ENCODE measurements around the gene RBM10.
A peak's percentile ranks its signal among the peaks of the same experiment; 100 is the strongest.

RBM10 gene

DNA sequence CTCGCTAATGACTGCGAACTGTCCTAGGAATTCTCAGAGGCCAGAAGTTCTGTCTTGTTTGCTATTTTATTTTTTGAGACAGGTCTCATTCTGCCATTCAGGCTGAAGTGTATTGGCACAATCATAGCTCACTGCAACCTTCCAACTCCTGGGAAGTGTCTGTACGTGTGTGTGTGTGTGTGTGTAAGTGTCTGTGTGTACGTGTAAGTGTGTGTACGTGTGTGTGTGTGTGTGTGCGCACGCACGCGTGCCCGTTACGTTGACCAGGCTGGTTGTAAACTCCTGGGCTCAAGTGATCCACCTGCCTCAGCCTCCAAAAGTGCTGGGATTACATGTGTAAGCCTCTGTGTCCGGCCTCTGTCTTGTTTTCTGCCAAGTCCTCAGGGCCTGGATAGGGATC is 63.1 kb downstream of the RBM10 start:
- H3K4me3 Mint-ChIP-seq = no peak overlapping the region
- H3K27ac Mint-ChIP-seq = peak overlapping the region; percentile 44
- H3K27me3 Mint-ChIP-seq (ENCODE audit: low read depth, poor library complexity) = no peaks in the 10 kb centered on the region
- H3K4me1 Mint-ChIP-seq = no peaks in the 10 kb centered on the region
- peaks cover 92% of the 10 kb centered on the region for H3K36me3 Mint-ChIP-seq (ENCODE audit: low read depth)
- TF ChIP-seq CTCF (IDR thresholded peaks at IDR 0.05) = no peak
- no peak for DNase-seq
- no peaks in the 10 kb centered on the region for H3K9me3 Mint-ChIP-seq

GRCh38 chrX:47209508-47210238 is 64.7 kb downstream of the RBM10 start:
- no peak for DNase-seq
- no peak for TF ChIP-seq CTCF (IDR thresholded peaks at IDR 0.05)
- peaks cover 90% of the 10 kb centered on the region for H3K36me3 Mint-ChIP-seq (ENCODE audit: low read depth)
- H3K4me3 Mint-ChIP-seq = no peak overlapping the region
- H3K4me1 Mint-ChIP-seq = peaks cover 5% of the 10 kb centered on the region
- H3K27me3 Mint-ChIP-seq (ENCODE audit: low read depth, poor library complexity) = no peaks in the 10 kb centered on the region
- H3K27ac Mint-ChIP-seq = peak overlapping the region; percentile 81
- no peaks in the 10 kb centered on the region for H3K9me3 Mint-ChIP-seq

DNA sequence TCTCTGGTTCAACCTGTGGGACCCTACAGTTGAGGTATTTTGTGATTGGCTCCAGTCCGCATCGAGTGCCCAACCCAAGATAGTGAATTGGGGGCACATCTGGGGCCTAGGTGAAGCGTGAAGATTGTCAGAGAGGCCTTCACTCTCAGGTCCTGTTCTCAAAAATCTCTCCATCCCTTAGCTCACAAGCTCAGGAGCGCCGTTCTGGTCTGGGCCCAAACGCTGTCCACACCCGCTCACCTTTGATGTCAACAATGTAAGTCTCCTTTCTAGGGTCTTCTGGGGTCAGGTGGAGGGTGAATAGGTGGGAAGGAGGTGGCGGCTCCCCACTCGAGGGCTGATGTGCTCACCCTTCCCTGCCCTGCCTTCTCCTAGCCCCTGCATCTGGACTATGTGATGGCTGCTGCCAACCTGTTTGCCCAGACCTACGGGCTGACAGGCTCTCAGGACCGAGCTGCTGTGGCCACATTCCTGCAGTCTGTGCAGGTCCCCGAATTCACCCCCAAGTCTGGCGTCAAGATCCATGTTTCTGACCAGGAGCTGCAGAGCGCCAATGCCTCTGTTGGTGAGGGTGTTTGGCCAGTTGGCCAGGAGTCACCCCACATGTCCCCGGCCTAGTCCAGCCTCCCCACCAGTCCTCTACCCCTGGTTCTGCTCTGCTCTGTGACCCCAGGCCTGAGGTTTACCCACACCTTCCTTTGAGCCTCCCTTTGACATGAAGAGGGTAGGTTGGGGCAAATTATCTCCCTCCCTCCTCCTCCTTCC is 65.8 kb downstream of the RBM10 start:
- Mint-ChIP-seq H3K27ac (no peak overlapping the region), H3K4me3 (no peak overlapping the region), H3K9me3 (no peaks in the 10 kb centered on the region), H3K36me3 (ENCODE audit: low read depth) (peaks cover 87% of the 10 kb centered on the region), H3K4me1 (peaks cover 7% of the 10 kb centered on the region), H3K27me3 (ENCODE audit: low read depth, poor library complexity) (no peaks in the 10 kb centered on the region)
- TF ChIP-seq CTCF (IDR thresholded peaks at IDR 0.05) = no peak
- no peak for DNase-seq

- H3K9me3 Mint-ChIP-seq = no peaks in the 10 kb centered on the region
- DNase-seq = no peak
- H3K27ac Mint-ChIP-seq = peak overlapping the region; percentile 2
- no peak for TF ChIP-seq CTCF (IDR thresholded peaks at IDR 0.05)
- H3K4me1 Mint-ChIP-seq = peaks cover 24% of the 10 kb centered on the region
- no peaks in the 10 kb centered on the region for H3K27me3 Mint-ChIP-seq (ENCODE audit: low read depth, poor library complexity)
- H3K4me3 Mint-ChIP-seq = no peak overlapping the region
- peaks cover 79% of the 10 kb centered on the region for H3K36me3 Mint-ChIP-seq (ENCODE audit: low read depth)
These were observed 67.6 kb downstream of the RBM10 start for GRCh38 chrX:47212381-47213293.

DNA sequence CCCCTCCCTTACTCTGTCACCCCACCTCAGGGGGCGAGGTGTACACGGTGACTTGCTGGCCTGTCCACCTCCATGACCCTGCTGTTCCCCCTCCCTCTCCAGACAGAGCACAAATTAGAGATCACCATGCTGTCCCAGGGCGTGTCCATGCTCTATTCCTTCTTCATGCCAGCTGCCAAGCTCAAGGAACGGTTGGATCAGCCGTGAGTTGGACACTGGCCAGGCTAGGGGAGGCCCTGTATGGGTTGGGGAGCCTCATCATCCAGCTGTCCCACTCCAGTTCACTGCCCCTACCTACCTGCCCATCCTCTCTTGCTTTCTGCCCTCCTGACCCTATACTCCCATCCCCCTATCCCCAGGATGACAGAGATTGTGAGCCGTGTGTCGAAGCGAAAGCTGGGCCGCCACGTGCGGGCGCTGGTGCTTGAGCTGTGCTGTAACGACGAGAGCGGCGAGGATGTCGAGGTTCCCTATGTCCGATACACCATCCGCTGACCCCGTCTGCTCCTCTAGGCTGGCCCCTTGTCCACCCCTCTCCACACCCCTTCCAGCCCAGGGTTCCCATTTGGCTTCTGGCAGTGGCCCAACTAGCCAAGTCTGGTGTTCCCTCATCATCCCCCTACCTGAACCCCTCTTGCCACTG is 69.5 kb downstream of the RBM10 start:
- no peak overlapping the region for H3K4me3 Mint-ChIP-seq
- no peak for DNase-seq
- H3K27ac Mint-ChIP-seq = peak overlapping the region; percentile 85
- H3K4me1 Mint-ChIP-seq = peaks cover 29% of the 10 kb centered on the region
- peaks cover 66% of the 10 kb centered on the region for H3K36me3 Mint-ChIP-seq (ENCODE audit: low read depth)
- H3K27me3 Mint-ChIP-seq (ENCODE audit: low read depth, poor library complexity) = no peaks in the 10 kb centered on the region
- H3K9me3 Mint-ChIP-seq = no peaks in the 10 kb centered on the region
- no peak for TF ChIP-seq CTCF (IDR thresholded peaks at IDR 0.05)
